IPS-18a (cell line): ENCODE data around the gene CHD3.

Experiments used
- H3K27ac ChIP-seq: one replicate; pipeline ENCODE4 v1.5.1; 2013; ENCODE audit warnings: low read length
- H3K27me3 ChIP-seq: one replicate; pipeline ENCODE4 v1.6.1; 2013; ENCODE audit warnings: mild to moderate bottlenecking, low read length; ENCODE audit not compliant: control insufficient read depth, insufficient read depth
- H3K36me3 ChIP-seq: one replicate; pipeline ENCODE4 v1.6.1; 2013; ENCODE audit warnings: low read depth, low read length; ENCODE audit not compliant: control insufficient read depth
- H3K4me1 ChIP-seq: one replicate; pipeline ENCODE4 v1.6.1; 2013; ENCODE audit warnings: low read depth, low read length; ENCODE audit not compliant: control insufficient read depth
- H3K4me3 ChIP-seq: one replicate; pipeline ENCODE4 v1.5.1; 2013; ENCODE audit warnings: low read length
- H3K9ac ChIP-seq: one replicate; pipeline ENCODE4 v1.6.1; 2013; ENCODE audit warnings: mild to moderate bottlenecking, low read length, moderate library complexity
- H3K9me3 ChIP-seq: one replicate; pipeline ENCODE4 v1.6.1; 2013; ENCODE audit warnings: low read depth, low read length; ENCODE audit not compliant: control insufficient read depth

Gene CHD3

GRCh38 chr17:7911116-7911515 is 22.5 kb downstream of the CHD3 start:
- peaks cover 15% of the 10 kb centered on the region for H3K27me3 ChIP-seq
- H3K27ac ChIP-seq, result no peak overlapping the region
- peaks cover 3% of the 10 kb centered on the region for H3K4me1 ChIP-seq
- no peaks in the 10 kb centered on the region for H3K9me3 ChIP-seq
- H3K4me3 ChIP-seq, result no peak overlapping the region
- no peak overlapping the region for H3K9ac ChIP-seq
- H3K36me3 ChIP-seq, result no peaks in the 10 kb centered on the region

- Histone ChIP-seq H3K9me3 (no peaks in the 10 kb centered on the region), H3K4me1 (peaks cover 3% of the 10 kb centered on the region), H3K4me3 (no peak overlapping the region), H3K27me3 (peaks cover 34% of the 10 kb centered on the region), H3K27ac (no peak overlapping the region), H3K36me3 (no peaks in the 10 kb centered on the region), H3K9ac (no peak overlapping the region)
Measured at GRCh38 chr17:7912927-7913524, 24.4 kb downstream of the CHD3 start.

- H3K27me3 ChIP-seq, result peaks cover 43% of the 10 kb centered on the region
- peaks cover 3% of the 10 kb centered on the region for H3K4me1 ChIP-seq
- H3K27ac ChIP-seq, result no peak overlapping the region
- H3K9ac ChIP-seq, result no peak overlapping the region
- no peaks in the 10 kb centered on the region for H3K36me3 ChIP-seq
- H3K9me3 ChIP-seq, result no peaks in the 10 kb centered on the region
- H3K4me3 ChIP-seq, result peak overlapping the region; percentile 47
Measured at GRCh38 chr17:7915179-7915610, 26.6 kb downstream of the CHD3 start.

- no peaks in the 10 kb centered on the region for H3K9me3 ChIP-seq
- peaks cover 45% of the 10 kb centered on the region for H3K27me3 ChIP-seq
- peak within 1 kb of the TSS; percentile 47 for H3K4me3 ChIP-seq
- H3K9ac ChIP-seq, result no peak within 1 kb of the TSS
- H3K4me1 ChIP-seq, result peaks cover 3% of the 10 kb centered on the region
- H3K27ac ChIP-seq, result no peak within 1 kb of the TSS
- no peaks in the 10 kb centered on the region for H3K36me3 ChIP-seq
Measured at GRCh38 chr17:7915611-7916384, 27.2 kb downstream of the CHD3 start, which contains the start of gene RNF227. Gene RNF227, minus strand, starts transcription at chr17:7916289. Its CDS starts 94 bp downstream, at chr17:7916195.

GRCh38 chr17:7916385-7916682 is 27.7 kb downstream of the CHD3 start:
- peaks cover 51% of the 10 kb centered on the region for H3K27me3 ChIP-seq
- peaks cover 3% of the 10 kb centered on the region for H3K4me1 ChIP-seq
- no peak overlapping the region for H3K27ac ChIP-seq
- H3K9ac ChIP-seq, result no peak overlapping the region
- peak overlapping the region; percentile 35 for H3K4me3 ChIP-seq
- no peaks in the 10 kb centered on the region for H3K9me3 ChIP-seq
- H3K36me3 ChIP-seq, result no peaks in the 10 kb centered on the region

- peaks cover 5% of the 10 kb centered on the region for H3K4me1 ChIP-seq
- H3K36me3 ChIP-seq, result no peaks in the 10 kb centered on the region
- peaks cover 55% of the 10 kb centered on the region for H3K27me3 ChIP-seq
Measured at GRCh38 chr17:7916808-7917207, 28.2 kb downstream of the CHD3 start.

GRCh38 chr17:7922269-7922844 is 33.8 kb downstream of the CHD3 start:
- H3K9ac ChIP-seq, result peak overlapping the region; percentile 23
- H3K4me3 ChIP-seq, result peak overlapping the region; percentile 49
- H3K9me3 ChIP-seq, result no peaks in the 10 kb centered on the region
- H3K27ac ChIP-seq, result no peak overlapping the region
- H3K36me3 ChIP-seq, result no peaks in the 10 kb centered on the region
- H3K27me3 ChIP-seq, result peaks cover 79% of the 10 kb centered on the region
- H3K4me1 ChIP-seq, result peaks cover 11% of the 10 kb centered on the region

More at GRCh38 chr17:7916808-7917207, 28.2 kb downstream of the CHD3 start:
- Histone ChIP-seq H3K4me3 (no peak overlapping the region), H3K27ac (no peak overlapping the region), H3K9ac (no peak overlapping the region), H3K9me3 (no peaks in the 10 kb centered on the region)

- Histone ChIP-seq H3K27me3 (peaks cover 79% of the 10 kb centered on the region), H3K4me3 (peak overlapping the region; percentile 49), H3K9me3 (no peaks in the 10 kb centered on the region), H3K4me1 (peaks cover 11% of the 10 kb centered on the region), H3K36me3 (no peaks in the 10 kb centered on the region), H3K9ac (peak overlapping the region; percentile 35), H3K27ac (no peak overlapping the region)
Measured at GRCh38 chr17:7922845-7923628, 34.4 kb downstream of the CHD3 start.

- Histone ChIP-seq H3K27me3 (peaks cover 70% of the 10 kb centered on the region), H3K9me3 (no peaks in the 10 kb centered on the region), H3K9ac (no peak overlapping the region), H3K27ac (no peak overlapping the region), H3K4me3 (no peak overlapping the region), H3K4me1 (peaks cover under 1% of the 10 kb centered on the region), H3K36me3 (no peaks in the 10 kb centered on the region)
Measured at GRCh38 chr17:7927596-7927995, 39.0 kb downstream of the CHD3 start.

GRCh38 chr17:7929158-7930023 is 40.8 kb downstream of the CHD3 start, which contains the start of gene KCNAB3:
Gene KCNAB3, minus strand, starts transcription at chr17:7929856. Its CDS starts 421 bp downstream, at chr17:7929435.
- Histone ChIP-seq H3K36me3 (no peaks in the 10 kb centered on the region), H3K27ac (no peak within 1 kb of the TSS), H3K9ac (no peak within 1 kb of the TSS), H3K27me3 (peaks cover 61% of the 10 kb centered on the region), H3K9me3 (no peaks in the 10 kb centered on the region), H3K4me3 (peak within 1 kb of the TSS; percentile 75), H3K4me1 (peaks cover 10% of the 10 kb centered on the region)
